GM13977 (cell line): Measurements from ENCODE around the gene SLC27A2.
"Not testable (repeated sequence)": the region's sequence is repeated elsewhere in the genome, so short reads cannot be mapped to it uniquely, and the experiment has no call there.

Source experiments
- DNase-seq: peaks from one replicate; pipeline ENCODE4 v3.0.0; 2012; ENCODE audit warnings: low spot score
- in situ Hi-C: fragments of 300-500 bp; cut with MboI; formaldehyde crosslinking; loops from one replicate; pipeline ENCODE4 v1.12.0; 2022; ENCODE audit warnings: low sequenced_read_pairs, low pct_unique_long_range_greater_than_20kb, mixed read lengths, inconsistent platforms; ENCODE audit not compliant: unreplicated experiment
- TF ChIP-seq, protein P1 (sequence below): IDR thresholded peaks from 2 replicates; pipeline ENCODE4 v1.5.1; 2012; ENCODE audit warnings: mild to moderate bottlenecking, control low read depth; ENCODE audit not compliant: insufficient read depth; ENCODE audit errors: extremely low read depth, missing control alignments

The SLC27A2 gene

DNA sequence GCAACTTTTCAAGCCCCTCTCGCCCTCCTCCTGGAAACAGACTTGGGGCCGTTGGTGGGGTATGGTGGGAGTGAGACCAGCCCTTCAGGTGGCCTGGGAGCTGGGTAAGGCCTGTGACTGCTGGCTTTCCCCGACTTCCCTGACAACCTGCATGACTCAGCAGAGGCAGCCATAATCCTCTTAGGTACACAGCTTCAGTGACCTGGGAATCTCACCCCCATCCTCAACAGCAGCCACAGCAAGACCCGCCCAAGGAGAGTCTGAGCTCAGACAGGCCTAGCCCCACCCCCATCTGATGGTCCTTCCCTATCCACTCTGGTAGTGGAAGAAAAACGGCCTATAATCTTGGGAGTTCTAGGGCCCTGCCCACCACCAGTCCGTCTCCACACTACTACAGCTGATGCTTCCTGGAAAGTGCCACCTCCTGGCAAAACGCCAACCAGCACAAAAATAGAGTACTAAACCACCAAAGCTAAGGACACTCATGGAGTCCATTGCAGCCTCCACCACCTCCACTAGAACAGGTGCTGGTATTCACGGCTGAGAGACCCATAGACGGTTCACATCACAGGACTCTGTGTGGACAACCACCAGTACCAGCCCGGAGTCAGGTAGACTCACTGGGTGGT, 13.1 kb upstream of the SLC27A2 start:
- no peak for DNase-seq
- in situ Hi-C loops = no loop called here
- TF ChIP-seq, protein P1, sequence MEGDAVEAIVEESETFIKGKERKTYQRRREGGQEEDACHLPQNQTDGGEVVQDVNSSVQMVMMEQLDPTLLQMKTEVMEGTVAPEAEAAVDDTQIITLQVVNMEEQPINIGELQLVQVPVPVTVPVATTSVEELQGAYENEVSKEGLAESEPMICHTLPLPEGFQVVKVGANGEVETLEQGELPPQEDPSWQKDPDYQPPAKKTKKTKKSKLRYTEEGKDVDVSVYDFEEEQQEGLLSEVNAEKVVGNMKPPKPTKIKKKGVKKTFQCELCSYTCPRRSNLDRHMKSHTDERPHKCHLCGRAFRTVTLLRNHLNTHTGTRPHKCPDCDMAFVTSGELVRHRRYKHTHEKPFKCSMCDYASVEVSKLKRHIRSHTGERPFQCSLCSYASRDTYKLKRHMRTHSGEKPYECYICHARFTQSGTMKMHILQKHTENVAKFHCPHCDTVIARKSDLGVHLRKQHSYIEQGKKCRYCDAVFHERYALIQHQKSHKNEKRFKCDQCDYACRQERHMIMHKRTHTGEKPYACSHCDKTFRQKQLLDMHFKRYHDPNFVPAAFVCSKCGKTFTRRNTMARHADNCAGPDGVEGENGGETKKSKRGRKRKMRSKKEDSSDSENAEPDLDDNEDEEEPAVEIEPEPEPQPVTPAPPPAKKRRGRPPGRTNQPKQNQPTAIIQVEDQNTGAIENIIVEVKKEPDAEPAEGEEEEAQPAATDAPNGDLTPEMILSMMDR = no peak

DNA sequence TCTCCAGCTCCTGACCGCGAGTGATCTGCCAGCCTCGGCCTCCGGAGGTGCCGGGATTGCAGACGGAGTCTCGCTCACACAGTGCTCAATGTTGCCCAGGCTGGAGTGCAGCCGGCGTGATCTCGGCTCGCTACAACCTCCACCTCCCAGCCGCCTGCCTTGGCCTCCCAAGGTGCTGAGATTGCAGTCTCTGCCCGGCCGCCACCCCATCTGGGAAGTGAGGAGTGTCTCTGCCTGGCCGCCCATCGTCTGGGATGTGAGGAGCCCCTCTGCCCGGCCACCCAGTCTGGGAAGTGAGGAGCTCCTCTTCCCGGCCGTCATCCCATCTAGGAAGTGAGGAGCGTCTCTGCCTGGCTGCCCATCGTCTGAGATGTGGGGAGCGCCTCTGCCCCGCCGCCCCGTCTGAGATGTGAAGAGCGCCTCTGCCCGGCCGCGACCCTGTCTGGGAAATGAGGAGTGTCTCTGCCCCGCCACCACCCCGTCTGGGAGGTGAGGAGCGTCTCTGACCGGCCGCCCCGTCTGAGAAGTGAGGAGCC, 9.6 kb upstream of the SLC27A2 start:
- in situ Hi-C loops = not testable (repeated sequence)

DNA sequence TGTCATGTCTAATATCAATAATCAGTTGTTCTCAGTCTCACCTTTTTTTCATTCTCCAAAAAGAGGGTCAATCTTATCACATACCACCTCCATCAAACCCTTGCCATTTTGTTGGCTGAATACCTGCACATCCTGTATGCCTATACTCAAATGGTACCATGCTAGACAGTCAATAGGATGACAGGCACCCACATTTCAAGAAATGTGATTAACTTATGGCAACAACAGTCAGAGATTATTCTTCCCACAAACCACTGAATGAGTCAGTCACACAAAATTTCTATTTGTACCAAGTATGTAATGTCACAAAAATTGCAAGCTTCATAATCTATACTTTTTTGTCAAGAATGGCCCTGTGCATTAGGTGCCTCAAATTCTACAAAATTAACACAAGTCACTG, 5.1 kb upstream of the SLC27A2 start:
- in situ Hi-C loops = no loop called here
- TF ChIP-seq, protein P1 = no peak
- no peak for DNase-seq

More for the DNA sequence above, 9.6 kb upstream of the SLC27A2 start:
- not testable (repeated sequence) for DNase-seq

DNA sequence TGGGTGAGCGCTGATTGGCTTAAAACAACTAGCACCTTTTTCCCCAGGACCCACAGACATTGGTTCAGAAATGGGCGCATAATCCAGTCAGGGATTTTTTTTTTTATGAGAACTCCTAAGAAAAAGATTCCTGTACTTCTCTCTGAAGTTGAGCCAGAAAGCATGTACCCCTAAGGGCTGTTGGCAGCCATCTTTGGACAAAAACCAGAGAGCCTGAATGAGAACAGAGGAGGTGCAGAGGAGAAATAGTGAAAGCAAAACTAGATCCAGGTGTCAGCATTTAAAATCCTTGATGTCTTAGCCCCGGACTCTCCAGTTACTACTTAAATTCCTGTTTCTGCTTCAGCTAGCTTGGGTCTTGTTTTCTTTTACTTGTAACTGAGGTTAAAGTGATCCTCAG, 1.9 kb upstream of the SLC27A2 start:
- TF ChIP-seq, protein P1 = no peak
- DNase-seq = no peak
- in situ Hi-C loops = no loop called here

DNA sequence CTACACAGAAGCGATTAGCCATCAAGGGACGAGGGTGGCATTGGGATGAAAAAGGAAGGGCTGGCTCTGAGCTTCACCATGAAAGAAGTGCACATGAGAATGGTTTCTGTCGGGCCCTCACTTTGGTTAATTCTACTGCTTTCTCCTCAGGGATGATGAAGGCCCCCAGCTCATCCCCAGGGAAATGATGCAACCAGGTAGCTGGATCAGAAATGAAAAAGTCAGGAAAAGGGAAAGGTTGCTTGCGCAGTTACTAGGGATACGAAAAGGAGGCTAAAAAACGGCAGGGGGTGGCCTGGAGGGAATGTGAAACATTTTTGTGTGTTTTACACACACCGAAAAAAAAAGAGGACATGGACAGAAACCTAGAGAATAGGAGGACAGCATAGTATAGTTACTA, 1.4 kb upstream of the SLC27A2 start:
- no peak for DNase-seq
- TF ChIP-seq, protein P1 = no peak
- in situ Hi-C loops = no loop called here

DNA sequence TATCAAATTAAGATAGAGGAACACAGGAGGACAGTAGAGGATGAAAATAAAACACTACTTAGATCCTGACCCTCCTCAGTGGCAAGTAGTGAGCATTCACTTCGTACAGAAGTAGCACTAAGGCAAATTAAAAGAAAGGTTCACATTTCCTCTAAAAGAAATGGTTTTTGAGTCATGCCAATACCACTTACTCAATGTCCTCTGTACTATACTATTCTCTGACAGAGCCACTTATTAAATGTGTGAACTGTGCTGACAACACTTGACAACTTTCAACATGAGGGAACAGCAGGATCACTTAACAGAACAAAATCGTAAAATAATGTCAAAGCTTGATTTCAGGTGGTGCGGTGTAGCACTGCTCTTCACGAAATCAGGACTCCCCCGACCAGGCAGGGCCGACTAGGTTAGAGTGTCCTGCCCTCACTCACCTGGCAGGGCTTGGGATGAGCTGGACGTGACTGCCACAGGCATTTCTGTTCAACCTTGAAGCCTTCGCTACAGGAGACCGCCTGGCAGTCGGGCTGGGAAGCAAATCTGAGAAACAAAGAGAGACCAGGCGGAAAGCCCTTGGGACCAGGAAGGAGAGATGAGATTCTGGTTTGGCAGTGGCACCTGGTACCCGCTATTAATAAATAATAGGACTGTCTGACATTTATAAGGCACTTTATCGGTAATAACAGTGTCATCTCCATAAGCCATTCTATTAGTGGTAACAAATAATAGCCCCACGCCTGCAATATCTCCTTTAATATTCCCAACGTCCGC, 611 bp upstream of the SLC27A2 start:
- TF ChIP-seq, protein P1 = no peak
- DNase-seq = no peak
- in situ Hi-C loops = no loop called here

DNA sequence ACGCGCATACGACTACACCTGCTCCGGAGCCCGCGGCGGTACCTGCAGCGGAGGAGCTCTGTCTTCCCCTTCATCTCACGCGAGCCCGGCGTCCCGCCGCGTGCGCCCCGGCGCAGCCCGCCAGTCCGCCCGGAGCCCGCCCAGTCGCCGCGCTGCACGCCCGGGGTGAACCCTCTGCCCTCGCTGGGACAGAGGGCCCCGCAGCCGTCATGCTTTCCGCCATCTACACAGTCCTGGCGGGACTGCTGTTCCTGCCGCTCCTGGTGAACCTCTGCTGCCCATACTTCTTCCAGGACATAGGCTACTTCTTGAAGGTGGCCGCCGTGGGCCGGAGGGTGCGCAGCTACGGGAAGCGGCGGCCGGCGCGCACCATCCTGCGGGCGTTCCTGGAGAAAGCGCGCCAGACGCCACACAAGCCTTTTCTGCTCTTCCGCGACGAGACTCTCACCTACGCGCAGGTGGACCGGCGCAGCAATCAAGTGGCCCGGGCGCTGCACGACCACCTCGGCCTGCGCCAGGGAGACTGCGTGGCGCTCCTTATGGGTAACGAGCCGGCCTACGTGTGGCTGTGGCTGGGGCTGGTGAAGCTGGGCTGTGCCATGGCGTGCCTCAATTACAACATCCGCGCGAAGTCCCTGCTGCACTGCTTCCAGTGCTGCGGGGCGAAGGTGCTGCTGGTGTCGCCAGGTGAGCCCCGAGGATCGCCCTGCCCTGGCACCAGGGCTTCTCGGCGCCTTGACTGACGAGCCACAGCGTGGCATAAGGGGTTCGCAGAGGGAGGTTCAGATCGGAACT, 420 bp downstream of the SLC27A2 start:
- in situ Hi-C loops = no loop called here
- DNase-seq = peak; percentile 75

More for the DNA sequence above, 420 bp downstream of the SLC27A2 start:
- TF ChIP-seq, protein P1 = no peak
